ENCODE measurements around the gene VAT1L.

Gene VAT1L

GRCh38 chr16:77986011-77986740 is 197.8 kb downstream of the VAT1L start:
- TF ChIP-seq USF1 (IDR thresholded peaks at IDR 0.05) (no peak), TCF12 (IDR thresholded peaks at IDR 0.05; ENCODE audit: low read depth) (no peak), NFIC (IDR thresholded peaks at IDR 0.05) (no peak), TAF1 (IDR thresholded peaks at IDR 0.05; ENCODE audit: low read depth) (no peak), EGR1 (IDR thresholded peaks at IDR 0.05) (no peak), TEAD4 (IDR thresholded peaks at IDR 0.05) (no peak), REST (IDR thresholded peaks at IDR 0.05; ENCODE audit: low read depth) (no peak), EP300 (IDR thresholded peaks at IDR 0.05; ENCODE audit: borderline replicate concordance) (no peak), CREB1 (IDR thresholded peaks at IDR 0.05; ENCODE audit: low read depth) (no peak), RAD21 (IDR thresholded peaks at IDR 0.05; ENCODE audit: low read depth) (no peak), ZBTB7A (IDR thresholded peaks at IDR 0.05; ENCODE audit: low read depth) (no peak), YY1 (IDR thresholded peaks at IDR 0.05; ENCODE audit: low read depth) (no peak), FOXM1 (IDR thresholded peaks at IDR 0.05; ENCODE audit: borderline replicate concordance, low read depth) (no peak), CEBPB (IDR thresholded peaks at IDR 0.05) (no peak), MAX (IDR thresholded peaks at IDR 0.05) (no peak)

GRCh38 chr16:77987810-77988209 is 199.4 kb downstream of the VAT1L start:
- no peak for TF ChIP-seq CREB1 (IDR thresholded peaks at IDR 0.05; ENCODE audit: low read depth)
- TF ChIP-seq TCF12 (IDR thresholded peaks at IDR 0.05; ENCODE audit: low read depth) = no peak
- TF ChIP-seq TAF1 (IDR thresholded peaks at IDR 0.05; ENCODE audit: low read depth) = no peak
- no peak for TF ChIP-seq FOXM1 (IDR thresholded peaks at IDR 0.05; ENCODE audit: borderline replicate concordance, low read depth)

- TF ChIP-seq CREB1 (IDR thresholded peaks at IDR 0.05; ENCODE audit: low read depth) (no peak), ZBTB7A (IDR thresholded peaks at IDR 0.05; ENCODE audit: low read depth) (no peak), MAX (IDR thresholded peaks at IDR 0.05) (no peak), TAF1 (IDR thresholded peaks at IDR 0.05; ENCODE audit: low read depth) (no peak), REST (IDR thresholded peaks at IDR 0.05; ENCODE audit: low read depth) (no peak), RAD21 (IDR thresholded peaks at IDR 0.05; ENCODE audit: low read depth) (no peak), FOXM1 (IDR thresholded peaks at IDR 0.05; ENCODE audit: borderline replicate concordance, low read depth) (no peak), TEAD4 (IDR thresholded peaks at IDR 0.05) (no peak), TCF12 (IDR thresholded peaks at IDR 0.05; ENCODE audit: low read depth) (no peak), YY1 (IDR thresholded peaks at IDR 0.05; ENCODE audit: low read depth) (no peak)
These were observed 201.5 kb downstream of the VAT1L start for GRCh38 chr16:77989846-77990245.

GRCh38 chr16:77991701-77992100 is 203.3 kb downstream of the VAT1L start:
- no peak for TF ChIP-seq ZBTB7A (IDR thresholded peaks at IDR 0.05; ENCODE audit: low read depth)
- no peak for TF ChIP-seq USF1 (IDR thresholded peaks at IDR 0.05)
- TF ChIP-seq NFIC (IDR thresholded peaks at IDR 0.05) = no peak
- TF ChIP-seq EP300 (IDR thresholded peaks at IDR 0.05; ENCODE audit: borderline replicate concordance) = no peak

- TF ChIP-seq RAD21 (IDR thresholded peaks at IDR 0.05; ENCODE audit: low read depth) = no peak
- no peak for TF ChIP-seq YY1 (IDR thresholded peaks at IDR 0.05; ENCODE audit: low read depth)
- no peak for TF ChIP-seq REST (IDR thresholded peaks at IDR 0.05; ENCODE audit: low read depth)
- TF ChIP-seq USF1 (IDR thresholded peaks at IDR 0.05) = no peak
- no peak for TF ChIP-seq ZBTB7A (IDR thresholded peaks at IDR 0.05; ENCODE audit: low read depth)
- no peak for TF ChIP-seq TEAD4 (IDR thresholded peaks at IDR 0.05)
These were observed 205.0 kb downstream of the VAT1L start for GRCh38 chr16:77993111-77993985.
